ENCODE measurements around the gene SLC12A4. TPM values are rescaled to one million over a fixed set of nuclear protein-coding genes. Genes with fewer than 3 reads are reported as not detected.

The SLC12A4 gene
- total RNA-seq, 4 donors from 2014 or later, result 65.8 to 142 (median 81.3) TPM

- no peak for TF ChIP-seq CTCF (IDR thresholded peaks at IDR 0.05)
- no peak for TF ChIP-seq POLR2AphosphoS5 (IDR thresholded peaks at IDR 0.05)
- no peak for TF ChIP-seq POLR2A (IDR thresholded peaks at IDR 0.05; ENCODE audit: low read depth)
- 86% methylated on average over 5 of the region's 7 CpGs for WGBS
- intact Hi-C loops (cut with DNase I), result no loop called here
These were observed 53.5 kb downstream of the SLC12A4 start for GRCh38 chr16:67914758-67915495.

DNA sequence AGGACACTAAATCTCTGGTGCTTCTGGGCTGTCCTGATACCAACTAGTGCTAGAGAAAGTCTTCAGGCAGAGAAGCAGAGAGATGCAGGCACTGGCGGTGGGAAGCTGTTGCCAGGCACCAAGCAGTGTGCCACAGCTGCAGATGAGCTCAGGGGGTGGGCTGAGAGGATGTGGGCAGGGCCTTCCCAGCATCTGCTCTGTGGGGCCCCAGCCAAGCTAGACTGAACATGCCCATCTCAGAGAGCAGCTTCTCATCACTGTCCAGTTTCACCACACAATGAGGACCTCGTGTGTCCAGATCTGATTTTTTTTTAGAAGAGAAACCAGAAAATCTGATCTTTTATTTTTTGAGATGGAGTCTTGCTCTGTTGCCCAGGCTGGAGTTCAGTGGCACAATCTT is 58.3 kb downstream of the SLC12A4 start:
- Histone ChIP-seq H3K4me3 (no peak overlapping the region), H3K36me3 (peaks cover 12 to 69% (median 45%) of the 10 kb centered on the region in 4 donors), H3K9me3 (no peaks in the 10 kb centered on the region), H3K27ac (replicated peaks in 1 of 4) (no peak overlapping the region), H3K4me1 (peaks cover 0 to 6% (median 1%) of the 10 kb centered on the region in 4 donors), H3K27me3 (no peaks in the 10 kb centered on the region)
- 60% methylated on average over 2 of the region's 2 CpGs for WGBS
- no peak for TF ChIP-seq CTCF (IDR thresholded peaks at IDR 0.05)
- no peak for TF ChIP-seq POLR2A (IDR thresholded peaks at IDR 0.05; ENCODE audit: low read depth)
- no peak for TF ChIP-seq EP300 (IDR thresholded peaks at IDR 0.05)
- TF ChIP-seq POLR2AphosphoS5 (IDR thresholded peaks at IDR 0.05), result no peak
- intact Hi-C loops (cut with DNase I), result no loop called here
- no peak for DNase-seq (ENCODE audit: extremely low spot score)

More at GRCh38 chr16:67914758-67915495, 53.5 kb downstream of the SLC12A4 start:
- H3K36me3 ChIP-seq, result peaks cover 0 to 58% (median 38%) of the 10 kb centered on the region in 4 donors
- H3K27me3 ChIP-seq, result no peaks in the 10 kb centered on the region
- H3K4me1 ChIP-seq, result peaks cover 36 to 53% (median 41%) of the 10 kb centered on the region in 4 donors
- H3K9me3 ChIP-seq, result no peaks in the 10 kb centered on the region
- no peak for DNase-seq (ENCODE audit: extremely low spot score)
- H3K27ac ChIP-seq (replicated peaks in 1 of 4), result no peak overlapping the region
- no peak overlapping the region for H3K4me3 ChIP-seq

DNA sequence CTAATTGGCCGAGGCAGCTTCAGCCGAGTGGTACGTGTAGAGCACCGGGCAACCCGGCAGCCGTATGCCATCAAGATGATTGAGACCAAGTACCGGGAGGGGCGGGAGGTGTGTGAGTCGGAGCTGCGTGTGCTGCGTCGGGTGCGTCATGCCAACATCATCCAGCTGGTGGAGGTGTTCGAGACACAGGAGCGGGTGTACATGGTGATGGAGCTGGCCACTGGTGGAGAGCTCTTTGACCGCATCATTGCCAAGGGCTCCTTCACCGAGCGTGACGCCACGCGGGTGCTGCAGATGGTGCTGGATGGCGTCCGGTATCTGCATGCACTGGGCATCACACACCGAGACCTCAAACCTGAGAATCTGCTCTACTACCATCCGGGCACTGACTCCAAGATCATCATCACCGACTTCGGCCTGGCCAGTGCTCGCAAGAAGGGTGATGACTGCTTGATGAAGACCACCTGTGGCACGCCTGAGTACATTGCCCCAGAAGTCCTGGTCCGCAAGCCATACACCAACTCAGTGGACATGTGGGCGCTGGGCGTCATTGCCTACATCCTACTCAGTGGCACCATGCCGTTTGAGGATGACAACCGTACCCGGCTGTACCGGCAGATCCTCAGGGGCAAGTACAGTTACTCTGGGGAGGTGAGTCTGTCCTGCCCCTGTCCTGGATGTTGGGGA is 59.2 kb downstream of the SLC12A4 start:
- Histone ChIP-seq H3K36me3 (peaks cover 12 to 68% (median 43%) of the 10 kb centered on the region in 4 donors), H3K4me1 (peaks cover 0 to 5% (median 0%) of the 10 kb centered on the region in 4 donors), H3K27ac (replicated peaks in 1 of 4) (no peak overlapping the region), H3K27me3 (no peaks in the 10 kb centered on the region), H3K9me3 (no peaks in the 10 kb centered on the region), H3K4me3 (no peak overlapping the region)
- TF ChIP-seq POLR2AphosphoS5 (IDR thresholded peaks at IDR 0.05), result no peak
- no peak for TF ChIP-seq POLR2A (IDR thresholded peaks at IDR 0.05; ENCODE audit: low read depth)
- no peak for TF ChIP-seq CTCF (IDR thresholded peaks at IDR 0.05)
- TF ChIP-seq EP300 (IDR thresholded peaks at IDR 0.05), result no peak
- WGBS, result 94% methylated on average over 21 of the region's 36 CpGs
- intact Hi-C loops (cut with DNase I), result no loop called here
- no peak for DNase-seq (ENCODE audit: extremely low spot score)

DNA sequence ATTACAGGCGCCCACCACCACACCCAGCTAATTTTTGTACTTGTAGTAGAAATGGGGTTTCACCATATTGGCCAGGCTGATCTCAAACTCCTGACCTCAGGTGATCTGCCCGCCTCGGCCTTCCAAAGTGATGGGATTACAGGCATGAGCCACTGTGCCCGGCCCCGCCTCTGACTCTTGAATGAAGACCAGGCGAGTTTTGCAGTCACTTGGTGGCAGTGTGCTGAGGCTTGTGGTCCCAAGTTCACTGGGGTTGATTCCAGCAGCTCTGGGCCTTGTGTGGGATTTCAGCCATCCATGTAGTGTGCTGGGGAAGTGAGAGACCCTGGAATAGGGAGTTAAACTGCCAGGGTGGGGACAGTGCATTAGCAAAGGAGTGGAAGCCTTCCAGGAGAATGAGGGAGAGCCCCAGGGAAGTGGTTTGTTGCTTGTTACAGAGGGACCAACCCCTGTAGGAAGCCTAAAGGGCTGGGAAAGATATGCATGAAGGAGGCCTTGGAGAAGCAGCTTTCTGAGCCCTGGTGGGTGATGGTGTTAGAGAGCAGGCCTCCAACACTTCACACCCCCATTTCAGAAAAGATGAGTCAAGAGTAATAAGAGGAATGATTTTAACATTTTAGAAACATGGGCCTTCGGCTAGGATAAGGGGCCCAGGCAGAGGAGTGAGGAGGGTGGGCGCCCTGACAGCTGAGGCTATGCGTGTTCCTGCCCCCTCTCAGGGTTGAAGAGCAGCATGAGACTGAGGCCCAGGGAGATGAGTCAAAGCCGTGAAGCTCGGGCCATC is 60.8 kb downstream of the SLC12A4 start:
- no peak for DNase-seq (ENCODE audit: extremely low spot score)
- intact Hi-C loops (cut with DNase I), result no loop called here
- peaks cover 12 to 71% (median 36%) of the 10 kb centered on the region in 4 donors for H3K36me3 ChIP-seq
- no peak for TF ChIP-seq EP300 (IDR thresholded peaks at IDR 0.05)
- TF ChIP-seq POLR2A (IDR thresholded peaks at IDR 0.05; ENCODE audit: low read depth), result no peak
- TF ChIP-seq CTCF (IDR thresholded peaks at IDR 0.05), result no peak
- TF ChIP-seq POLR2AphosphoS5 (IDR thresholded peaks at IDR 0.05), result no peak
- H3K9me3 ChIP-seq, result no peaks in the 10 kb centered on the region
- H3K27ac ChIP-seq (replicated peaks in 1 of 4), result no peak overlapping the region
- no peak overlapping the region for H3K4me3 ChIP-seq
- WGBS, result 84% methylated on average over 10 of the region's 11 CpGs
- H3K27me3 ChIP-seq, result no peaks in the 10 kb centered on the region
- peaks cover 0 to 13% (median 3%) of the 10 kb centered on the region in 4 donors for H3K4me1 ChIP-seq
